Central memory CD4-positive, alpha-beta T cell (primary cell): ENCODE data around the gene PPP2R1B.
"Not testable (repeated sequence)": the region's sequence is repeated elsewhere in the genome, so short reads cannot be mapped to it uniquely, and the experiment has no call there.

Source experiments
- DNase-seq: peaks from one replicate; pipeline ENCODE4 v3.0.0; 2022
- total RNA-seq, 3 experiments: gene quantifications; one replicate each; lab custom pipeline; 2026; lab: John Stamatoyannopoulos, UW

Gene PPP2R1B
- 62.9 to 109 (median 63.9) reads per million in 3 experiments for total RNA-seq

DNA sequence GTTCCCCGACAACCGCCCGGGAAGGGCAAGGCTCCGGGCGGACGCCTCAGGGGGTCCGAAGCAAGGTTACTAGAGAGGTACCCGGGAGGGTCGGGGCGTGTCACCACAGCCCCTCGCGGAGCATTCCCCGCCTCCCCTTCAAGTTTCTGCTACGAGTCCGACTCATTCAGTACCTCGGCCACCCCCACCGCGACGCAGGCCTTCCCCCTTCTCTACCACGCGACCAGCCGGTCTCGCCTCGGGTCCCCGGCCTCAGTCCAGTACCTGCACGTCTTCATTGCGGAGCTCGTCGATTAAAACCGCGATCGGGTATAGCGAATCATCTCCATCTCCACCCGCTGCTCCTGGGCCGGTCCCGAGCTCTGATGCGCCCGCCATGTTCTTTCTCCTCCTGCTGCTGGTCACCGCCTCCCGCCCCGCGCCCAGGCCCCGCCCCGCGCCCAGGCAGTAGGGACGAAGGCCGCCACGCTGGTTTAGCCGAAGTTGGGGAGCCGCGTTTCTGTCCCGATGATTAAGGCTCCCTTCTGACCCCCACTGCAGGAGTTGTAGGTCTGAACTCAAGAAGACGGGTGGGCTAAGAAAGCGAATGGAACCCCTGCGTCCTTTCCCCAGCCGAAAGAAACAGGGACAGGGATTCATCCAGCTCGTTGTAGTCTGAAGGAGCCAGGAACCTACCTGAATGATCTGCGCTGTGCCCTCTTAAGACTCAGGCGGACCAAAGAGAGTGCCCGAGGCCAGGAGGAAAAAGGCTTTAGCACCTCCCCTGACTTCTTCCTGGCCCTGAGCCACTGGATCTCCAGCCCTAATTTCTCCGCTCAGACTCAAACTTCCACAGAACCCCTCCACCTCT is at the start of gene PPP2R1B:
PPP2R1B (minus strand) TSS at position 406 of the 850 bp plus-strand sequence; CDS start at position 378, 28 bp downstream.
- DNase-seq: peak; percentile 70

DNA sequence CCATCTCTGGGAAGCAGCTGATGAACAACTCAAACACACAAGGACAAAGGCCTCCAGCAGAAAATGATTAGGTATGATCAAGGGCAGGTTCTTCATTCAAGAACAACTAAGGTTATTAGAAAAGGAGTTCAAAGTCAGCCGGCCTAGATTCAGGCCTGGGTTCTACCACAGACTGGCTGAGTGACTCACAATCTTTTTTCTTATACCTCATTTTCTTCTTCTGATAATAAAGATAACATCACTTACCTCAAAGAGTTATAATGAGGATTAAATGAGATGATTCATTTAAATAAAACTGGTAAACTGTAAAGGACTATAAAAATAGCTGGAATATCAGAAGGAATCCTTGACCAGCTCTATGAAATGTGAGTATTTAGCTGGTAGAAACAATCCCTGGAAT is 49.3 kb upstream of the PPP2R1B start:
- DNase-seq: no peak

DNA sequence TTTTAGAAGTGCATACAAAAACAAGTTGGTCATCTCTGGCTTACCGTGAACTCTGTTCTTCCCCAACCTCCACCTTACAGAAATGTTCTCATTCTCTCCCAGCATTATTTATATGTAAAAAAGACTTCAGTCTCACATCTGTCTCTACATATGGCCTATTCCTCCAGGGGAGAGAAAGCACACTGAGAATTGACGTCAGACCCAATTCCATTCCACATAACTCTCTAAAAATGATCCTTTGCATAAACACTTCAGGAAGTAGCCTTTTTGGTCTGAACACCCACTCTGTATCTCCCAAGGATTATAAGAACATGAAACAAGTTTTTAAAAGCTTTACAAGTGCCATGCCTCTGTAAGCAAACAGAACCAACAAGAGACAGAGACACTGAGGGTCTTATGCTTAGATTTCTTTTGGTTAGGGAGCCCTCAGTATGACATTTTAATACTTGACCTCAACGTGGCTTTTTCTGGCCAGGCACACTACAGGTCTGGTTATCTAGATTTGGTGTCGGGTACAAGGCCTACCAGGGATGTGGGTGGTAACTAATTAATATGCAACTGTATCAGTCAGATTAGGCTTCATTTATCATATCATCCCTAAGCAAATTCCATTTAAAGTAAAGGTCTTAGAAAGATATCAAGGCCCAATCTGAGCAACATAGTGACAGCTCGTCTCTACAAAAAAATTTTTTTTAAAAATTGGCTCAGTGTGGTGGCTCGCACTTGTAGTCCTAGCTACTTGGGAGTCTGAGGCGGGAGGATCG is 48.5 kb upstream of the PPP2R1B start:
- no peak for DNase-seq

DNA sequence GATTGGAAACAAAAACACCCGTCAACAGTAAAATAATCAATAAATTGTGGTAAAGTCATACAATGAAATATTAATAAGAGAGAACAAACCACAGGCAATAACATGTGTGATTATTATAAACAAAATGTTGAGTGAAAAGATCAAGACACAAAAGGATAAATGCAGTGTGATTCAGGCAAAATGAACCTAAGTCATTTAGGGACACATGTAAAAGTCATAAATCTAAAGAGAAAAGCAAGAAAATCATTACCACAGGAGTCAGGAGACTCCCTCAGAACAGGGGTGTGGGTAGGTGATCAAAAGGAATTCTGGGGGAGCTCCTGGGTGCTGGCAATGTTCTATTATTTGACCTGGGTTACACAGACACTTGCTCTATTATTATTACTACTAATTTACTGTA is 47.9 kb upstream of the PPP2R1B start:
- DNase-seq: no peak

DNA sequence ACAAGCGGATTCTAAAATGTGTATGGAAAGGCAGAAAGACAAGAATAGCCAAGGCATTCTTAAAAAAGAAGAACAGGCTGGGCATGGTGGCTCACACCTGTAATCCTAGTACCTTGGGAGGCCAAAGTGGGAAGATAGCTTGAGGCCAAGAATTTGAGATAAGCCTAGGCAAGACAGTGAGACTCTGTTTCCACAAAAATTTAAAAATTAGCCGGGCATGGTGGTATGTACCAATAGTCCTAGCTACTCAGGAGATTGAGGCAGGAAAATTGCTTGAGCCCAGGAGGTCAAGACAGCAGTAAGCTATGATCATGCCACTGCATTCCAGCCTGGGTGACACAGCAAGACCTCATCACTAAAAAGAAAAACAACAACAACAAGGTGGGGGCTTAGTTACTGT is 46.0 kb upstream of the PPP2R1B start:
- no peak for DNase-seq

DNA sequence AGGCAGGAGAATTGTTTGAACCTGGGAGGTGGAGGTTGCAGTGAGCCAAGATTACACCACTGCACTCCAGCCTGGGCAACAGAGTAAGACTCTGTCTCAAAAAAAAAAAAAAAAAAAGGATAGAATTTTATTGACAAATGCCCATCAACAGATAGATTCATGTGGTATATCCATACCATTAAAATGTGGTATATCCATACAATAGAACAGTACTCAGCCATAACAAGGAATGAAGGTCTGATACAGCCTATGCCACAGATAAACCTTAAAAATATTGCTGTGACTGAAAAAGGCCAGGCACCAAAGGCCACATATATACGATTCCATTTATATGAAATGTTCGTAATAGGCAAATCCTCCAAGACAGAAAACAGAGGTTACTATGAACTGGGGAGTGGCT is 45.3 kb upstream of the PPP2R1B start:
- DNase-seq: no peak

DNA sequence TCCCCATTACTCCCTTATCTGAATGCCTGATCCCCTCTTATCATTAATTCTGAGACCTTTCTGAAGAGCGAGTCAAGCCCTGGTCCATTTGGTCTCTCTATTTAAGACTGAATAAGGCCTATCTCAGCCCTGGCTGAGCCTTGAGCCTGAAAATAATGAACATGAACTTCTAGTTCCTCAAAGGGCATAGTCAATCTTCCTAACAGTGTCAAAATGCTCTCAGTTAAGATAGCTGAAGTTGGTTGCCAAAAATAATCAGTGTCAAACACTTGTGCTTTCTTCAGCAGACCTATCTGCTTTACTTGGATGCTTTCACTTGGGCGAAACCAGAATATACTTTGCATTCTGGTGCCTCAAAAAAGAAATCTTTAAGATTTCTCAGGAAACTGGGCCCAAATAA is 42.6 kb upstream of the PPP2R1B start:
- no peak for DNase-seq

DNA sequence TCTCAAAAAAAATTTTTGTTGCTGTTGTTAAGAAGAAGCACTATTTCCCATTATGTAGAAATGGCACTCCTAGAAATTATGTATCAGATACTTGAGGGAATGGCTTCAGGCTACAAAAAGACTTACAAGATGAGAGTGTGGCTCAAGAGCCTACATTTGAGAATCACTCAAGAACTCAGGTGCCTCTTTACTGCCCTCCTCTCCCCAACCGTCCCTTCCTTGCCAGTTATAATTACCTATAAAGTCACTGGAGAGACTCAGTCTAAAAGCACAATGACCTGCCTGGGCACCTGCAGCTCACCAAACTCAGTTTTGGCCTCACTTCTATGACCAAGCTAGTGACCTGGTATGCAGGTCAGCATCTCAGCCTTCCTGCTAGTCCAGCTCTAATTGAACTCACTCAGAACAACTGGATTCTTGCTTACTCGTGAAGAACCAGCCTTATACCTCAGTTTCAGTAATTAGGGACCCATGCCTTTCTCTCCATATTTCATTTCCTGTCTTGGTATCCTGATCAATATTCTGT is 41.9 kb upstream of the PPP2R1B start:
- DNase-seq: no peak

DNA sequence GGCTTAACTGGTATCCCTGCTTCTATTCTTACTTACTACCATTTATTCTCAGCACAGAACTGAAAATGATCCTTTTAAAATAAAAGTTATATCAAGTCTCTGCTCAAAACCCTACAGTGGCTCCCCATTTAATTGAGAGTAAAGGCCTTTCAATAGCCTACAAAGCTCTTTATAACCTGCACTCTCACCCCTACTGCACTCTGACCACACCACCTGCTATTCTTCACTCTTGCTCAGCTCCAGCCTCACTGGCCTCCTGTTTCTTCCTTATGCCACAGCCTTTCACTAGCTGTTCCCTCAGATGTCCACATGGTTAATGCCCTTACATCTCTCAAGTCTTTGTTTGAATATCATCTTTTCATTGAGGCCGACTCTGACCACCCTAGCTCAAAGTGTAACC is 40.9 kb upstream of the PPP2R1B start:
- no peak for DNase-seq

DNA sequence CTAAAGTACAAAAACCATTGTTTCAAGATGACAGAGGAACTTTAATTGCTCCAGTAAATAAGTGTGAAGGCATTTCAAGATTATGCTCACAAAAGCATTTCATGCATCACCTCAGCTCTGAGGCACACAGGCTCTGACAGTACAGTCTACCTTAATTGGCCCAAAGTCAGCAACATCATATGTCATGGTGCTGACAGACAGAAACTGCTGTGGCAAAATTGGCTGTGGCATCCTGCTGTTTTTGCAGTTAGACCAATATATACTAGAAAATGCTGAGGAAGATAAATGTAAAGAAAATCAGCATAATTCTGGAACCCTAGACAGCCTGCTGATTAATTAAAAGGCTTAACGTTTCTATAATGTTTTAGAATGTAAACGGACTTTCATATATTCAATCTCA is 34.9 kb upstream of the PPP2R1B start:
- DNase-seq: no peak

DNA sequence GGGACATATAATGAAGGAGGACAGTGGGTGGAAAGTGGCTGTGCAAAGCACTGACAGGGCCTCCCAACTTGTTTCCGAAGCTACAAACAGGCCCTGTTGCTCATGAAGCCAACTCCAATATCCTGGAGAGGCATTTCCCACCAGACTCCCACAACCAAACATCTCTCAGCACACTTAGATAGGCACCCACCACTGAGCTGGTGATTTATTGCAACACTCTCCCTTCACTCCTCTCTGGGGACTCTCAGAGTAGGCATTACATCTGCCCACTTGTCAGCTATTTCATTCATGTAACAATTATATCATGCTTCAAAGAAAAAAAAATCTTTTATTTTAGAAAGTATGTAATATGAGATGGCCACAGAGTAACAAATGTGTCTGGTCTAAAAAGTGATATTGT is 32.1 kb upstream of the PPP2R1B start:
- DNase-seq: no peak

DNA sequence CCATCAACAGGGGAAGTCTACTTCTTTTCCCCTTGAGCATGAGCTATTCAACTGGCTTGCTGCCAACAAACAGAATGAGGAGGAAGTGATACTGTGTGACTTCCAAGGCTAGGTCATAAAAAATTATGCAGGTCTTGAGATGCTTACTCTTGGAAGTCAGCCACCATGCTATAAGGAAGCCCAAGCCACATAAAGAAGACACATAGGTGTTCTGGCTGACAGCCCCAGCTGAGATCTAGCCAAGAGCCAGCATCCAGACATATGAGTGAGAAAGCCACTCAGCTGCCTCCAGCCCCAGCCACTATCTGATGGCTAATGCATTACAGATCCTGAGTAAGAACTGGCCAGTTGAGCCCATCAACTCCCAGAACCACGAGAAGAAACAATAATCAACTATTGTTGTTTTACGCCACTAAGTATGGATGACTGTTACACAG is 31.0 kb upstream of the PPP2R1B start:
- no peak for DNase-seq

DNA sequence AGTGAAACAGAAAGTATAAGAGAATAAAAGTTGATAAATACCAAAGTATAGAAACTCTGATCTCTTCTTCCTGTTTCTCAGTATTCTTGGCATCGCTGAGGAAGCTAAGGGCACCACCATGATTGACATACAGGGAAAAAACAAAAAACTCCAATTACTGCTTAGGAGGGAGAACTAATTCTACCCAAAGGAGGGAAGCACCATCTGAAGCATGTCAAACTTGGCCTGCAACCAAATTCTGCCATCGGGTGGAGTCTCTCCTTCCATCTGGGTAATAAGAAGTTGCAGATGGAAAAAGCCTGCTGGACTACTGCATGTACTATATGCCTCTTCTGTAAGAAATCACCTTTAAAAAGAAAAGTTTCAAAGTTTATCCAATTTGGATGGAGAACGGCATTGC is 30.5 kb upstream of the PPP2R1B start:
- DNase-seq: no peak

DNA sequence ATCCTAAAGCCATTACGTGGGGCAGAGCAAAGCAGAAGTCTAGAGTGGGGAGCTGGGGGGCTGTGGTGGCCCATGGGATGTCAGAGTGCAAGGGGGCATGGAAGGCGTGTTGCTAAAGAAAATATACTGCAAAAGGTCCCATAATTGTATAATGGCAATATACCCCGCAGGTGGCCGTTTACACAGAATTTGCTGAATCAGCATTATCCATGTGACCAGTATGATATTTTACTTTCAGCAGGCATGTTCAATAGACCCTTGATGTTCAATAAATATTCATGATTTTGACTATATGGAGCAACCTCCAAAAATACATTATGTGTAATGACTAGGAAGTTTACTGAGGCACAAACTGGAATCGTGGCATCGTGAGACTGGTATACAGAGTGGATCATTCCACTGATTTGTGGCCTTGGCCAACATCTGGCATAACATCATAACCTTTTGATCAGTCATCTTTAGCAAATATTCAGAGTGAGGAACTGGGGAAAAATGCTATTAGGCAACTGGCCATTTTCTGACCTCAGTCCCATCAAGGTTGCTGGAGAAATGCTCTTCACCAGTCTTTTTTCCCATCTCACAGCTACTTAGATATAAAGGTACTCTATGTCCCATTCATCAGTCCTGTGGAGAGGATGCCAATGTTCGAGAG is 29.3 kb upstream of the PPP2R1B start:
- DNase-seq: no peak

DNA sequence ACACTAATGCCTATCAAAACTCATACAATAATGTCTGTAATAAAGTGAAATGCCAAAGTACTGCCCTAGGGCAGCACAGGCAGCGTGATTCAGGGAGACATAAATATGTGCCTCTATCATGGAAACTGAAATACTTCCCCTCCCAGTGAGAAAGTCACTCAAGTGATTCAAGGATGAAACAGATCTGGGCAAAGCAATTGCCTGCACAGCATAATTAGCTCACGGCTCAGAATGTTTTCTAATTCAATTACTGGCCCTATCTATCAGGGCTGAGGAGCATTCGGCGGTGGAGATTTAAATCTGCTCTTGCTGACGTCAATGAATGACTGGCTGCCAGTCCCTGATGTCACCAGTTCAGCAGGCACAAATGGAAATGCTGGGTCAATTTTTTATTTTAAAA is 27.7 kb upstream of the PPP2R1B start:
- DNase-seq: no peak

DNA sequence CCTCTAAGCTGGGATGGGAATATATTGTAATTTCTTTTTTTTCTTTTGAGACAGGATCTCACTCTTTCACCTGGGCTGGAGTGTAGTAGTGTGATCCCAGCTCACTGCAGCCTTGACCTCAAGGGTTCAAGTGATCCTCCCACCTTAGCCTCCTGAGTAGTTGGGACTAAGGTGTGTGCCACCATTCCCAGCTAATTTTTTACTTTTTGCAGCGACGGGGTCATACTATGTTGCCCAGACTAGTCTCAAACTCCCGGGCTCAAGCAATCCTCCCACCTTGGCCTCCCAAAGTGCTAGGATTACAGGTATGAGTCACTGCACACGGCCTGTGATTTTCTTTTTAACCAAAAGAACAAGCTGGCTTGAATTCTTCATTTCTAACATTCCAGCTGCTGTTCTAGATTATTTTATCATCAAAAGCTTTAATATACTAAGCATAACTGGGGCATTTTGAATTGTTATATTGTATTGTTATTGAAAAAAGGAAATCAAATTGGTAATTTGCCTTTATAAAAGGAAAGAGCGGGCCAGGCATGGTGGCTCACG is 26.8 kb upstream of the PPP2R1B start:
- no peak for DNase-seq

DNA sequence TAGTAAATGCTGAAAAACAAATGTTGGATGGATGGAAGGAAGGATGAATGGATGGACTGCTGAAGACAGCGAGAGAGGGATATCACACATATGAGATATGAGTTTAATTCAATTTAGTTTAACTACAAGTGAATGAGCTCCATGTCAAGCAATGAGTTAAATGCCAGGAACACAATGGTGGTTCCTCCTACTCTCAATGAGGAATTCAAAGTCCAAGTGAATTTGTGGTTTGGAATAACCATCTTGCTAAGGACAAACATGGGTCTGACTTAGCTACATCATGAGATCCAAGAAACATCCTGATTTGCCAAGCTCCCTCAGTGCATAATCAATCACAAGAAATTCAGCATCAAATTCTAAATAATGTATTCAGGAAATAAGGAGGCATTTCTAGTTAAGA is 26.1 kb upstream of the PPP2R1B start:
- DNase-seq: no peak

DNA sequence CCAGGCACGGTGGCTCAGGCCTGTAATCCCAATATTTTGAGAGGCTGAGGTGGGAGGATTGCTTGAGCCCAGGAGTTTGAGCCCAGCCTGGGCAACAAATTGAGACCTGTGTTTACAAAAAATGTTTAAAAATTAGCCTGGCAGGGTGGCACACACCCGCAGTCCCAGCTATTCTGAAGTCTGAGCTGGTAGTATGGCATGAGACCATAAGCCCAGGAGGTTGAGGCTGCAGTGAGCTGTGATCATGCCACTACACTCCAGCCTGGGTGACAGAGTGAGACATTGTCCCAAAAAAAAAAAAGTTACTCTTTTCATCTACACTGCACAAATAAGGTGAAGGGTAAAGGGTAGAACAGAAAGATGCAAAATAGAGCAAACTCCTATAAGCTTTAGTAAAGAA is 22.3 kb upstream of the PPP2R1B start:
- DNase-seq: no peak

DNA sequence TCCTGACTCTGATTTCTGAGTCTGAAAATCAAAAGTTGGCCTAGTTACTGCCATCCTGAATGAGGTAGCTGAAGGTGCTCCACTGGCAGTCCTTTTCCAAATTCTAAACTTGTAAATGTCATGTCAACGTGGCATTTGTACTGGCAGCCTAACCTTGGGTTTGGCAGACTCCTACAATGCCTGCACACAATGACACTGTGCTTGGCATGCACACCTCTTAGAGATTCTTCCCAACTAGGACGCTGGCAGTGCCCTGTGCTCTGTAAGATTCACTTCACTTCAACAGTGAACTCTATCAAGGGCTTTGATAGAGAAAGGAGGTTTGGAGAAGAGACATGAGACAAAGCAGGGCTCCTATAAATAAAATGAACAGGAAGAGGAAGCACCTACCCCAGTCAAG is 21.9 kb upstream of the PPP2R1B start:
- no peak for DNase-seq

DNA sequence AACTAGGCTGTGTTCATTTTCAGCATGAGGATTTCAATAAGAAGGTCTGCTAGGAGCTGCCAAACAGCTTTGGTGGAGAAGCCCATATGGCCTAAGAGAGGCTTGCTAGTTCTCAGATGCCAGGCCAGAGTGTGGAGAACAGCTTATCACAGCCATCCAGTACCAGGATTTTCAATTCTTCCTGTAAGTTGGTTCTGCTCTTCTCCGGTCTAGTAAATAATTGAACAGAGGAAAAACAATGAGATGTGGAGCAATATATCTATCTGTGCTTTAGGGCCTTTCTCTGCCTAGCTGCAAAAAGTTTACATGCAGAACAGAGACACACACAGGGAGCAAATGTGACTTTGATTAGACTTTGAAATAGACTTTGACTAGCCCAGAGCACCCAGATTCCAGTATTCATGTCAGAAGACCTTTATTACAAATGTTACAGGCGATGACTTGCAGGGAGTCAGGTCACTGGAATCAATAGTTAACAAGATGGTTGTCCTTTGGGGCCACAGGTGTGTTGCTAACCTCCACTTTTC is 19.8 kb upstream of the PPP2R1B start:
- DNase-seq: no peak

DNA sequence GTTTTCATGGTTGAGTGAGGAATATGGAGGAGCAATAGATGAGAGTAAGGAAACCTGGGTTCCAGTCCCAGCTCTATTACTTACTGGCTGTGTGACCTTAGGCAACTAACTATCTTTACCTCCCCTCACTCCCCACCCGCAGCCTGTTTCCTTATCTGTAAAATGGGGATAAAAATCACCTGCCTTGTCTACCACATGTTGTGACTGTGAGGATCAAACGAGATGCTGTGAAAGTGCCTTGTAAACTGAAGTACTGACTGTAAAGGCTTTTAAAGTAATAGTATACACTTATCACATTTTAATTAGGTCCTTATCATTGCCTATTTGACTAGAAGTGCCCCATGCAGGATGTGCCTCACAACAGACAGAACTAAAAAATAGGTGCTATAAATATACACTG is 18.9 kb upstream of the PPP2R1B start:
- no peak for DNase-seq

DNA sequence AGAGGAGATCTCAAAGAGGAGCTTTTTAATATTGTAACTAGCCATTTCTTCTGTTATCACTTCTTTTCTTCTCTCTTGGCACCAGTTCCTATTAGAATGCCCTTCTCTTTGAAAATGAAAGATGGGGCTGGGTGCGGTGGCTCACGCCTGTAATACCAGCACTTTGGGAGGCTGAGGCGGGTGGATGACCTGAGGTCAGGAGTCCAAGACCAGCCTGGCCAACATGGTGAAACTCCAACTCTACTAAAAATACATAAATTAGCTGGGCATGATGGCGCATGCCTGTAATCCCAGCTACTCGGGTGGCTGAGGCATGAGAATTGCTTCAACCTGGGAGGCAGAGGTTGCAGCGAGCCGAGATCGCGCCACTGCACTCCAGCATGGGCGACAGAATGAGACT is 18.1 kb upstream of the PPP2R1B start:
- not testable (repeated sequence) for DNase-seq
